Frontal cortex (tissue), 1 donor: ENCODE data around the gene TMEM114. TPM values are rescaled to one million over a fixed set of nuclear protein-coding genes. Genes with fewer than 3 reads are reported as not detected.

Source experiments
- total RNA-seq: library from RNA; depleted of rRNA; stranded (reverse); fragments of >200 nt; gene quantifications from one replicate; pipeline ENCODE4 v1.2.3, GENCODE V29; 2014

The TMEM114 gene
- total RNA-seq, 1 donor from 2014 or later: not detected

Other genes with a start within 250 kb of the TMEM114 start
- 7.7 TPM for gene METTL22, start 31.2 kb upstream of the TMEM114 start, total RNA-seq
- 110 TPM for gene ABAT, start 84.1 kb upstream of the TMEM114 start, total RNA-seq
- gene TMEM186, start 207.1 kb upstream of the TMEM114 start, total RNA-seq: 5.7 TPM
- gene PMM2, start 207.3 kb upstream of the TMEM114 start, total RNA-seq: 6.5 TPM